HG03378 (cell line): ENCODE results near the gene CHST12.
"Not testable (repeated sequence)": the region's sequence is repeated elsewhere in the genome, so short reads cannot be mapped to it uniquely, and the experiment has no call there.

ENCODE experiments used
- ATAC-seq: cut with Tn5 transposase; IDR thresholded peaks from one replicate; pipeline ENCODE4 v1.9.1; 2021; ENCODE audit warnings: mild to moderate bottlenecking, moderate library complexity; ENCODE audit not compliant: unreplicated experiment

Gene CHST12

DNA sequence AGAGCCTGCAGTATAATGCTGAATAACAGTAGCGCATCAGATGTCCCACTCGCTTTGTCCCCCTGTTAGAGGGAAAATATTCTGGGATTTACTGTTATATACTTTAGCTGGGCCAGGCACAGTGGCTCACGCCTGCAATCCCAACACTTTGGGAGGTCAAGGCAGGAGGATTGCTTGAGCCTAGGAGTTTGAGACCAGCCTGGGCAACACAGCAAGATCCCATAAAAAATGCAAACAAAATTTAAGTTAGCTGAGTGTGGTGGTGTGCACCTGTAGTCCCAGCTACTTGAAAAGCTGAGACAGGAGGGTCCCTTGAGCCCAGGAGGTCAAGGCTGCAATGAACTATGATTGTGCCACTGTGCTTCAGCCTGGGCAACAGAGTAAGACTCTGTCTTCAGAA, 50.4 kb downstream of the CHST12 start:
- not testable (repeated sequence) for ATAC-seq

DNA sequence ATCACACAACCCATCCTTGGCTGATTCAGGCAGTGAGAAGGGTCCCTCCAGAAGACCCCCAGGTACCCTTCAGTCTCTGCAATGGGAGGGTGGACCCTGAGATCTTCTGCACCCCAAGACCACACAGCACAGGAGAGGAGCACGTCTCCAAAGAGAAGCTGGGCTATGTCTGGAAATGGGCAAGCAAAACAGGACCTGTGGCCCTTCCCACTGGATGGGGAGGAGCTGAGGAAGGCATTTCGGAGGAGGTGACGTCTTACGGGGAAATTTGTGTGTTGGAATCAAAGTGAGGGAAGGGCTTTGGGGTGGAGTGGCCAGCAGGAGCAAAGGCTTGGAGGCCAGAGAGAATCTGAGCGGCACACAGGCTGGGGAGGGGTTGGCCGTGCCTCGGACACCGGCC, 56.3 kb downstream of the CHST12 start:
- ATAC-seq = no peak

DNA sequence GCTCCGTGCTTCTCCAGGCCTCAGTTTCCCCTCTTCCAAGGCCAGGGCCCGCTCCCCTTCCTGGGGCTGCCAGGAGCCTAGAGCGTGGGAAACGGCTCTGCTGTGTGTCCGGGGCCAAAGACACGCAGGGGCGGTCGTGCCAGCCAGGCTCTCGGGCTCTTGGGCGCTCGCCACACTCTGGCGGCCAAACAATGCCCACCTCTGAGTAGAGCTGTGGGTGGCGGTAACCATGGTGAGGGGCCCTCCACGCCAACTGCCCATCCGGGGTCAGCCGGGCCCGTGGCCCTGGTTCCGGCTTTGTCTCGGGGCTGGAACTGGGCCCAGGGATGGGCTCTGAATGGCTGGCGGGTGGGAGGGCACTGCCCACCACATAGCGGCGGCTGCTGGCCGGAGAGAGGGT, 56.8 kb downstream of the CHST12 start:
- ATAC-seq = no peak

DNA sequence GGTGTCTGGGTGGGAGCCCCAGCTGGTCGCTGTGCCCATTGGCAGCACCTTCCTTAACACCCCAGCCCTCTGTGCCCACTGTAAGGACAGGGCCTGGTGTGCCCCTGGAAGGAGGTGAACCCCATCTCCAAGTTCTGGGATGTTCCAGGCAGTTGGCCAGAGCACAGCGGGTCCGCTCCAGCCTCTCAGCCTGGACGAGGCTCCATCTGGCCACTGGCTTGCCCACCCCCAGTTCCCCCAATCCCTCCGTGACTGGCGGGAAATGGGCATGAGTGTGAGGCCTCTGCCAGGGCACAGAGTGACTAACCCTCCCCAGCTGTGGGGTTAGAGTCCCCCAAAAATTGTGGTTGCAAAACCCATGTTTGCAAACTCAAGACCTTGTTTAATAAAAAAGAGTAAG, 57.2 kb downstream of the CHST12 start:
- ATAC-seq = no peak

DNA sequence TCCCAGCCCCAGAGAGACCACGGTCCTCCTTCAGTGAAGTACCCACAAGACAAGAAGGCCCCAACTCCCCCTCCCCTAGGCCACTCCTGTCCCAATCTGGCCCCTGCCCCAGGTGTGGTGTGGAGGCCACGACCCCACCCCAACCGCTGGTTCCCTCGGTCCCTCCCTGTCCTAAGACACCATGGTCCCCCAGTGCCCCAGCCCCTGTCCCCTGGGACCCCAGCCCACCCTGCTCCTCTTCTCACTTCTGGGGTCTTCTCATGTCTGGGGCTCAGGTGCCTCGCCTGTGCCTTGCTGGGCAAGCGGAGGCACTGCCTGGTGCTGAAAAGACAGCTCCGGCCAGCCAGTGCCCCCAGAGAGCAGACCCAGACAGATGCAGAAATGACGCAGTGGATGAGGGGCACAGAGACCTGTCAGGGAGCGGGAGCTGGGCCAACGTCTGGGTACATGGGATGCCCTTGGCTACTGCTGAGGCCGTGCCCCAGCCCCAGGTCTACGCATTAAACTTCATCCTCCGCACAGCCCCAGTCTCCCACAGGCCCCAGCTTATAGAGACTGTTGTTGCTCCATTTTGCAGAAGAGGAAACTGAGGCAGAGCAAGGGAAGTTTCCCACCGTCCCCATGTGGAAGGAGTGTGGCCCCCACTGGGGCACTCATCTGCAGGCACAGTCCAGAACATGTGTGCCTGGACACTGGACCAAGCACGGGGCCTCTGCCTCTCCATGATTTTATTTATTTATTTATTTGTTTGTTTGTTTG, 58.0 kb downstream of the CHST12 start:
- ATAC-seq = no peak

DNA sequence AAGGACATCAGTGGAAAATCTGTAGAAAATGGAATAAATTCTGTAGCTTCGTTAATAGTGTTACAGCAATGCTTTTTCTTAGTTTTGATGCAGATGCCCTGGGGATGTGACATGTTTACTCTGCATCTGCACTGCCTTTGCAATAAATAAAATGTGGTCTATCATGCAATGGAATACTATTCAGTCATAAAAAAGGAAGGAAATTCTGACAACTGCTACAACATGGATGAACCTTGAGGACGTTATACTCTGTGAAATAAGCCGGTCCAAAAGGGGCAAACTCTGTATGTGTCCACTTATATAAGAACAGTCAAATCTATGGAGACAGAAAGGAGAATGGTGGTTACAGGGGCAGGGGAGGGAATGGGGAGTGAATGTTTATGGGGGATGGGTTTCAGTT, 59.3 kb downstream of the CHST12 start:
- no peak for ATAC-seq

DNA sequence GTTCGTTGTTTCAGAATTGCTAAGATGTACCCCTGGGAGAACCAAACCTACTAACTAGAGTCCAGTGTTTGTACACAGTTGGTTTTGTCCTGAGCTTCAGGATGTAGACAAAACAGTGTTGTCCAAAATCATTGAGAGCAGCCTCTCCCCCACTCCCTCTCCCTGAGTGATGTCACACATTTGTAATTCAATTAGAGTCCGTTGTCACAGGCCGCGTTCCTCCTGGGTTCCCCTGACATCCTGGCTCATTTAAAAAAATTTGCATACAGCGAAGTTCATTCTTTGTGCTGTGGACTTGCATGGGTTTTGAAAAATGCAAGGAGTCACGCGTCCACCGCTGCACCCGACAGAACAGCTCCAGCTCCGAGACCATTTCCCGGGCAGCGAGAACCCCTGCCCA, 62.5 kb downstream of the CHST12 start:
- ATAC-seq = no peak

DNA sequence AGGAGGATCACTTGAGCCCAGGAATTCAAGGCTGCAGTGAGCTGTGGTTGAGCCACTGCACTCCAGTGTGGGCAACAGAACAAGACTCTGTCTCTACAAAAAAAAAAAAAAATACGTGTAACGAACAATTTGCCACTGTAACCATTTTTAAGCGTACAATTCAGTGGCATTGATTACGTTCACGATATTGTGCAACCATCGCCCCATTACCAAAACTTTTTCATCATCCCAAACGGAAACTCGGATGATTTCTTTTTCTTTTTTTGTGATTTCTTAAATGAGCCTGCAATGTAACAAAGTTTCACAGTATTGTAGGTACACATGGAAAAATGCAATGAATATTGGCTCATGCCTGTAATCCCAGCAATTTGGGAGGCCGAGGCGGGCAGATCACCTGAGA, 63.3 kb downstream of the CHST12 start:
- no peak for ATAC-seq

DNA sequence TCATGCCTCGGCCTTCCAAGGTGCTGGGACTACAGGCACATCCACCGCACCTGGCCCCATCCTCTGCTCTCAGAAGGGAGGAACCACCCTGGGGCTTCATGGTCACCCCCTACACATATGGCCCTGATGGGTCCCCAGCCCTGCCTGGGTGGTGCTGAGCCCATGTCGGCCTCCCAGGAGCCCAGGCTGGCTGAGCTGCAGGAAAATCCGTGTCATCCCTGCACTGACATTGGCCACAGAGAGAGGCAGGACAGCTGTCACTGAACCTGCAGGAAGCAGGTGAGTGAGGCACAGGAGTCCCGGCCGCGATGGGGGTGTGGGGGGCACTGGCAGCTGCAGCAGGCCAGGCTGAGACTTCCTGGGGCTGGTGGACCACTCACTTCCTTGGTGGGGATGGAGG, 64.8 kb downstream of the CHST12 start:
- ATAC-seq = no peak

DNA sequence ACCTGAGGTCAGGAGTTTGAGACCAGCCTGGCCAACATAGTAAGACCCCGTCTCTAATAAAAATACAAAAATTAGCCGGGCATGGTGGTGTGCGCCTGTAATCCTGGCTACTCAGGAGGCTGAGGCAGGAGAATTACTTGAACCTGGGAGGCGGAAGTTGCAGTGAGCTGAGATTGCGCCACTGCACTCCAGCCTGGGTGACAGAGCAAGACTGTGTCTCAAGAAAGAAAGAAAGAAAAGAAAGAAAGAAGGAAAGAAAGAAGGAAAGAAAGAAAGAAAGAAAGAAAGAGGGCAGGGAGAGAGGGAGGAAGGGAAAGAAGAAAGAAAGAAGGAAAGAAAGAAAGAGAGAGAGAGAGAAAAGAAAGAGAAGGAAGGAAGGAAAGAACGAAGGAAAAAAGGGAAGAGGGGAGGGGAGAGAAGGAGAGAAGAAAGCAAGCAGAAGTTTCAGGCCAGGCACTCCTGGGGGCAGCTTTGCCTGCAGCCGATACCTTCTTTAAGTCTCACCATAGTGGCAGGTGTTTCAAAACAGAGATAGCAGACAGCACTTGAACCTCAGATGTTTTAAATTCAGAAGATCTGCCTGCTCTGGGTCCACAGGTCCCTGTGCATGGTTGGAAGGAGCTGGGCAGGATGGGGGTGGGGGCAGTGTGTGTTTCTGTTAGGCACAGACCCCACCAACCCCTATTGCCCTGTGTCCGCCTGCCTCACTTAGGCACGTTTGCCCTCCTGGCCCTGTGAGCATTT, 66.2 kb downstream of the CHST12 start:
- not testable (repeated sequence) for ATAC-seq

DNA sequence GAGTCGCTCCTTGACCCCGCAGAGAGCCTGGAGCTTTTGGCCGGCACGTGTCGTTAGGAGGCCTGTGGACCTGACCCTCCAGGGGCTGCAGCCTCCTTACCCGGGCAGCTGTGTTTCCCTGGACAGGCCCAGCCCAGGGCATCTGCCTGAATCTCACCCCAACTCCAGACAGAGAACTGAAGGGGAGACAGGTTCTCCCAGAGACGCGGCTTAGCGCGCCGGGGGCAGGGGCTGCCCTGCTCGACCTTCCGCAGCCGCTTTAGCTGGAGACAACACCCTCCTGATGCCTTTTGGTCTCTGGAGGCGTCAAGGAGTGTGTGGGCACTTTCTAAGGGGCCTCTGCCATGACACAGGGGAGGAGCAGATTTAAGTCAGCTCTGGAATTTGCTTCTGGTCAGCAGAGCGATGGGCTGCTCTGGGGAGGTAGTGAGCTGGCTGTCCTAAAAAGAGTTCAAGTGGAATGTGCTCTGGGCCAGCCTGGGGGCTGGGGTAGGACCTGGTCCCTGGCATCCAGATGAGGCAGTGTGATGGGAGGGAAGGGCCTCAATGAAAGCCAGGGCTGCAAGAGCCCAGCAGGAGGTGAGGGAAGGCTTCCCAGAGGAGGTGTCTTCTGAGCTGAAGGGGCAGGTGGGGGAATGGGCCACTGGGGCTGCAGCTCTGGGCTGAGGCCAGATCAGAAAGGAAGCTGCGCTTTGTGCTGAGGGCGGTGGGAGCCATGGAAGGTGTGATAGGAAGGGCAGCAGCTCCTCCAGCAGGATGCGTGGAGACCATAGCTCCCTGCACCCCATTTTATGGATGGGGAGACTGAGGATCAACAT, 67.0 kb downstream of the CHST12 start:
- ATAC-seq = no peak

DNA sequence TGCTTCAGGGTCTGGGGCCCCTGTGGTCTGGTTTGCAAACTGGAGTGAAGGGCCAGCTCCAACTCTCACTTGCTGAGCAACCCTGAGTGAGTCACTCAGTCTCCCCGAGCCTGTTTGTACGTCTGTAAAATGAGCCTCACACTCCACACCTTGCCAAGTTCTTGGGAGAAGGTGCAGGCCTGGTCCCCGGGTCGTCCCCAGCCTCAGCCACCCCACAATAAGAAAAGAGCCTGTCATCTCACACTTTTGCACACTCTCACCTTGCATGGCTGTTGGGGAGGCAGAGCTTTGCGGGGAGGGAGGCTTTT, 67.6 kb downstream of the CHST12 start:
- no peak for ATAC-seq

DNA sequence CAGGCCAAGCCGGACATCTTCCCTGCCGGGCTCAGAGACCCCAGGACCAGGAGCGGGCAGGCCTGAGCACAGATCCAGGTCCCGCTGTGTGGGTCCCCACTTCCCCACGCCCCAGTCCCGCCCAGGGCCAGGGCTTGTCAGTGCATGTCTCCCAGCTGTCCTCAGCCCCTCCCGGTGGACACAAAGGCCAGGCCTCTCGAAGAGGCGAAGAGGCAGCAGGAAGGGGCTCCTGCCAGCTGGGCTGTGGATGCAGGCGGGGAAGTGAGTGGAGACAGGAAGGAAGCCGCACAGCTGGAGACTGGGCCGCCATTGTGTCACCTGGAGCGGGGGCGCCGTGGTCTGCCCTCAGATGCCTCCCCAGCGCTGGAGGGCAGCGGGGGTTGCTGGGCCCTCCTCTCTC, 68.0 kb downstream of the CHST12 start:
- ATAC-seq = no peak

DNA sequence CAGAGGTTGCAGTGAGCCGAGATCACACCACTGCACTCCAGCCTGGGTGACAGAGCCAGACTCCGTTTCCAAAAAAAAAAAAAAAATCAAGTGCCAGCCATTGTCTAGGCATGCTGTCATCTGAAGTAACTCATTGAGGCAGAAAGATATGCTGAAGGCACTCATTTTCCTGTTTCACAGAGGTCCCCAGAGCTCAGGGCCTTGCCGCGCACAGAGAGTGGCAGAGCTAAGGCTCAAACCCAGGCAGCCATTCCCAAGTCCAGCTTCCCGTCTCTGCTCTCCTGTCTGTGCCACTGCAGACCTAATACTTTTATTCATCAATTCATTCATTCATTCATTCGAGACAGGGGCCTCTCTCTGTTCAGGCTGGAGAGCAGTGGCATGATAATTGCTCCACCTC, 69.3 kb downstream of the CHST12 start:
- no peak for ATAC-seq

DNA sequence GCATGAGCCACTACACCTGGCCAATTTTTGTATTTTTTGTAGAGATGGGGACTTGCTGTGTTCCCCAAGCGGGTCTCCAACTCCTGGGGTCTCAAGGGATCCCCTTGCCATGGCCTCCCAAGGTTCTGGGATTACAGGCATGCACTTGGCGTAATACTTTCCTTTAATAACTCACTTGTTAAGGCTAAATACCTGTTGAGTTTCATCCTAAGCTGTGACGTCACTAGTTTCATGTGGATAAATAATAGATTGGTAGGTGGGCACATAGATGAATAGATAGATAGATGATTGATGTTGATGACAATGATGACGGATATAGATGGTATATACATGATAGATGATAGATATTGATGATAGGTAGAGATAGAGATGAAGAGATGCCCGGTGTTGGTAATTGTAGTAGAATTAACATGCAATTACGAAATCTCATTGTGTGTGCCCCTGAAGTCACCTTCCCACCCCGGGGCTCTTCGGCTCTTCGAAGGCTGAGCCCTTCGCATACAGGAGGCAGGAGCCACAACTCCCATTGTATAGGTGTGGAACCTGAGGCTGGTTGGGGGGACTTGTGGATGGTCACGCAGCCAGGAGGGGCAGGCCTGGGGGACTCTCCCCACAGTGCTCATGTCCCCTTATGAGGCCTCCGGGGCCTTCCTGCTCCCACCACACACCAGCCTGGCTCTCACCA, 70.2 kb downstream of the CHST12 start:
- ATAC-seq = no peak

DNA sequence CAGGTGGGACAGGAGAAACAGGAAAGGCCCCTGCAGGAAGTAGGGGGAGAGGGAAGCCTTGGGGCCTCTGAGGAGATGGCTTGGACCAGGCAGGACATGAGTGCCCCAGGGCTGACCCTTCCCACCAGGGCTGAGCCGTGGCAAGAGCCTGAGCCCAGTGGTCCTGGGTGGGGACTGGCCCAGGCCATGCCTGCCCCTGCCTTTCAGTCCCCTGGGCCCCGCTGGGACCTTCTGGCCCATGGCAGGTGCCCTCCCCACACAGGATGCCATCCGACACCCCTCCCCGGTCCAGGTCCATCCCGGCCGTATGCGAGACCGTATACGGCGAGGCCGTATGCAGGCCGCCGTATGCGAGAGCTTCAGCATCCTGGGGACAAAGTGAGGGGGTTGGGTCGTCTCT, 70.8 kb downstream of the CHST12 start:
- ATAC-seq = no peak

DNA sequence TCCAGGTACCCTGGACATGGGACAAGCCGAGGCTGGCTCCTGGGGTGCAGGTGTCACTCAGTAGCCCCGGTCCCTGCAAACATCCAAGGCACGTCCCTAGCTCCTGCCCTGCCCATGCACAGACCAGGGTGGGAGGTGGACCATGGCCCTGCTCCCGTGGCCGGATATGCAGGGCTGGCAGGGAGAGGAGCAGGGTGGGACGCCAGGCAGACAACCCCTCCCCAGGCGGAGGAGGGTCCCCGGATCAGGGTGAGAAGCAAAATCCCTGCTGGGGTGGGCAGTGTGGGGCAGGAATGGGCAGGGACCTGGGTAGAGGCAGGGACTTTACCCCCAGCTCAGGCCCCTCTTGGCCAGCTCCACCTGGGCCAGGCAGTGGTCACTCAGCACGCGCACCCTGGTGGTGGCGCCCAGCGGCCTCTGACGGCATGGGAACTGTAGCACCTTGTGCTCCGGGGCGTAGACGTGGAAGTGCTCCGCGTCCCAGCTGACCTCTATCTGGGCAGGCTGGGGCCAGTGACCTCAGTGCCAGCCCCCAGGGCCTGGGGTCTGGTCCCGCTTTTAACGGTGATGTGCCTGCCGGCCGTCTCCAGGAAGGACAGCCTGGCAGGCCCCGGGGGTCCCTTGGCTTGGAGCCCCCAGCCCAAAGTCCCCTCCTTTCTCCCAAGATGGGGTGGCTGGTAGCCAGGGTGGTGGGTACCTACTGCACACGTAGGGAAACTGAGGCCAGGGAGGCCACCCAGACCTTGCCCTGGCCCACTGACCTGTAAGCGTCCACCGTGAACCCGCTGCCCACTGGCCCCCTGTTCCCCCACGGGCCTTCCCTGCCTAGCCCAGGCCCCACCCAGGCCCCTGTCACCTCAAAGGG, 71.6 kb downstream of the CHST12 start:
- ATAC-seq = no peak

DNA sequence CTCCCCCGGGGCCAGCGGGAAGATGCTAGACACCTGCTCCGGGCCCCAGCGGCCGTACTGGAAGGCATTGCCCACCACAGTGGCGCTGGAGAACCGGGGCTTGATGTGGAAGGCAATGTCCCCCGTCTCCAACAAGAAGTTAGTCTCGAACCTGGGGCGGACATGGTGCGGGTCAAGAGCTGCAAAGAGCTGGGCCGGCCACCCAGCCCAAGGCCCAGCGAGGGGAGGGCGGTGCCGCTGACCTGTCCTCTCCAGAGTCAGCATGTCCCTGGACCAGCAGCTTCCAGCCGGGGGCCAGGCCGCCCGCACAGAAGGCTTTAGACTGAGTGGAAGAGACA, 72.2 kb downstream of the CHST12 start:
- ATAC-seq = no peak

DNA sequence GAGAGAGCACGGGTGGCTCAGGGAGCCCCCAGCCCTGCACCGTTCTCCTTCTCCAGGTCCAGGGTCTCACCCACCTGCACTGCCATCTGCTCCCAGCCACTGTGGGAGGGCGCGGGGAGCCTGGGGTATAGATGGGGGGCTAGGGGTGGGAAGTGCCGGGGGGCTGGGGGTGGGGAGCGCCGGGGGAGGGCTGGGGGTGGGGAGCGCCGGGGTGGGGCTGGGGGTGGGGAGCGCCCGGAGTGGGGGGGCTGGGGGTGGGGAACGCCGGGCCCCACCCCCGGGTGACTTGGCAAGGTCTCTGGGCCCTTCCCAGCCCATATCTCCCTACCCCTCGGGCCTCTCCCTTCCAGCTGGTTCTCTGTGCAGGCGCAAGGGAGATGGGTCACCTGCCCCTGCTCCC, 72.9 kb downstream of the CHST12 start, which contains the start of gene GRIFIN:
GRIFIN (minus strand) TSS at position 101 of the 400 bp plus-strand sequence; CDS start at position 86, 15 bp downstream.
- no peak for ATAC-seq

DNA sequence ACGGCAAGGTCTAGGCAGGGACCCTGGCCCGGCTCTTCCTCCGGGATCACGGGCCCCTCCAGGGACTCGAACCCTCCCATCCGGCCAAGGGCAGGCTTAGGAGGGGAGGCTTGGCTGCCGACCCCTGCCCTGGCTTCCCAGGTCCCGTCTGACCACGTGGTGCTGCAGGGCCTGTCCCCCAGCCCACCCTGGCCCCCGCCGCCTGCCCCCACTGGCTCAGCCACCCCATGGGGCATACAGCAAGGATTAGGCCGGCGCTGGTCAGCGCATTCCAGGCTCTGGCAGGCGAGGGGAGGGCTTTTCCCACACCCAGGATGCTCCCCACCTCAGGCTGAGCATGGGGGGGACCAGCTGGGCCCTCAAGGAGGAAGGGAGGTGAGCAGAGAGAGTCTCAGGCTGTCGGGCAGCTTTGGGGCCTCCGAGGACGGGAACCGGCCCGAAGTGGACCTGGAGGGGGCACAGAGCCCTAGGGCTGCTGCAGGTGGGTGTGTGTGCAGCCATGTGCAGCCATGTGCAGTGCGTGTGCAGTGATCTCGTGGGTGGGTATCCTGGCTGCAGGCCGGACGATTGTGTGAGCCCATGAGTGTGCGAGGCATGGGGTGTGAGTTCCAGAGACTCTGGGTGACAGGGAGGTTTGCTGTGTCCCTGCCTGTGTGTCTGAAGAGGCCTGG, 73.5 kb downstream of the CHST12 start:
- no peak for ATAC-seq
